SIG-M5 treated with dmso at 0.1 percent for 504 hours (cell line): ENCODE results near the gene ARL17B.
"Not testable (repeated sequence)": the region's sequence is repeated elsewhere in the genome, so short reads cannot be mapped to it uniquely, and the experiment has no call there.

Experiments used
- DNase-seq: peaks from one replicate; lab custom pipeline; 2025; ENCODE audit not compliant: unreplicated experiment; lab: John Stamatoyannopoulos, UW

The ARL17B gene

DNA sequence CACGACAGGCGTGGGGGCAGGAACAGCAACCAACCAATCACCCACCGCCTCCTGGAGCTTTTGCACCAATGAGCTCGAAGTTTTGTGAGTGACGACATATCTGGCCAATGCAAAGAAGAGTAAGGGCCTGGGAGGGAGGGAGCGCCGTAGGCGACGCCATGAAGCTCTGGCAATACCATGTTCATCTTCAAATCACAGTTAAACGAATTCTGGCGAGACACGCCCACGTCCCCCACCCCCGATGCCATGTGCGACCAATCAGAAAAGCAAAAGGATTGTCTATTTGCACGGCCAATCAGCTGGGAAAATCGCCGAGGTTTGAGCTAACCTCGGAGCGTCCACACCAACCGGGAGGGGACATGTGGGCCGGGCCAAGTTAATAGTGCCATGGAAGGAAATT is at the start of gene ARL17B:
Gene ARL17B (minus strand): TSS at position 12 of the 400 bp plus-strand sequence. CDS start 3,369 bp downstream, outside the sequence.
- not testable (repeated sequence) for DNase-seq

DNA sequence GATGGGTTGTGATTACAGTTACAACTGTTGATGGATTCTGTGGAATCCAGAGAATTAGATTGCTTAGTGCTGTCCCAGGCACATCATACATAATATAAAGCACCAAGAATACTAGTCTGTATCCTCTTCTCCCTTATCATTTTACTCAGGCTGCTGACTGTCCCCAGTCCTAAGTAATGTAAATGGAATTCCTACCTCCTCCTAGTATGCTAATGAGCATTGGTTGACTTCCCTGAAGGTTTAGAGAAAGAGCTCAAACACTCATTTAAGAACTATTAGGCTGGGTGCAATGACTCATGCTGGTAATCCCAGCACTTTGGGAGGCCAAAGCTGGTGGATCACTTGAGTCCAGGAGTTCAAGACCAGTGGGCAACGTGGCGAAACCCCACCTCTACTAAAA is 48.3 kb upstream of the ARL17B start:
- DNase-seq: not testable (repeated sequence)

GRCh38 chr17:46407155-46407554 is 45.6 kb upstream of the ARL17B start:
- not testable (repeated sequence) for DNase-seq

GRCh38 chr17:46401033-46401787 is 39.6 kb upstream of the ARL17B start:
- DNase-seq: not testable (repeated sequence)

DNA sequence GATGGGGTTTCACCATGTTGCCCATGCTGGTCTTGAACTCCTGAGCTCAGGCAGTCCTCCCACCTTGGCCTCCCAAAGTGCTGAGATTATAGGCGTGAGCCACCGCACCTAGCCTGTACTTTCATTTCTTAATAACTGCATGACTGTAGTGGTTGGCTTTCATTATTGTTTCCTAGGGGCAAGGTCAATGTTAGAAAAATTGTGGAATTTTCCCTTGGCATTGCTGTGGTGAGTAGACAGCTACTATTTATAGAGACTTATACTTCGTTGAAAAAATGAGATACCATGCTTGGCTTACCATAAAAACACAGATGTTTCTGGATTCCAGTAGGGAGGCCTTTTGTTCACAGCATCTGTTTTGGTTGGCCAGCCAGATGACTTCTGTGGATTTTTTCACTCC is 39.0 kb upstream of the ARL17B start:
- DNase-seq: not testable (repeated sequence)

DNA sequence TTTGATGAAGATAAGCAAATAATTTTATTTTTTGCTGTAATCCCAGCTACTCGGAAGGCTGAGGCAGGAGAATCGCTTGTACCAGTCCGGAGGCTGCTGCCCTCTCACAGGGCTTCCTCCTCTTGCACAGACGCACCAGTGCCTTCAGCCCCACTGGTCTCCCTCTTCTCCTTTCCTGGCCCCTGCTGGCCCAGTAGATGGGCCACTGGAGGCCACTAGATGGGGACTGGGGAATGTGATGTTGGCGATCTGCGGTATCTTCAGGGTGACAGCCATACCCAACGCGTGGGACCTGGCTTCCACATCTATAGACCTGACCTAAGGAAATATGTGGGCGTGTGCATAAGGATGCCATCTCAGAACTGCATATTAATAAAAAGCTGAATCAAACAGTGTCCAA is 38.4 kb upstream of the ARL17B start:
- not testable (repeated sequence) for DNase-seq

- not testable (repeated sequence) for DNase-seq
Observed at GRCh38 chr17:46396292-46396691, 34.7 kb upstream of the ARL17B start.

DNA sequence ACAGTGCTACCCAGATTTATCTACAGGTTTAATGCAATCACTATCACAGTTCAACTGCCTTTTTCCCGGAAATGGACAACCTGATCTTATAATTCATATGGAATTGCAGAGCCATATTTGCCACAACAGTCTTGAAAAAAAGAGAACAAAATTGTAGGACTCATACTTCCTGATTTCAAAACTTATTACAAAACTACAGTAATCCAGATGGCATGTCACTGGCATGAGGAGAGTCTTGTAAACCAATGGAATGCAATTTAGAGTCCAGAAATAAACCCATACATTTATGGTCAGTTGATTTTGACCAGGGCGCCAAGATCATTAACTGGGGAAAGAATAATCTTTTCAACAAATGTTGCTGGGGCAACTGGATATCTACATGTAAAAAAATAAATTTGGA is 32.1 kb upstream of the ARL17B start:
- DNase-seq: not testable (repeated sequence)

GRCh38 chr17:46385491-46385890 is 23.9 kb upstream of the ARL17B start:
- not testable (repeated sequence) for DNase-seq

DNA sequence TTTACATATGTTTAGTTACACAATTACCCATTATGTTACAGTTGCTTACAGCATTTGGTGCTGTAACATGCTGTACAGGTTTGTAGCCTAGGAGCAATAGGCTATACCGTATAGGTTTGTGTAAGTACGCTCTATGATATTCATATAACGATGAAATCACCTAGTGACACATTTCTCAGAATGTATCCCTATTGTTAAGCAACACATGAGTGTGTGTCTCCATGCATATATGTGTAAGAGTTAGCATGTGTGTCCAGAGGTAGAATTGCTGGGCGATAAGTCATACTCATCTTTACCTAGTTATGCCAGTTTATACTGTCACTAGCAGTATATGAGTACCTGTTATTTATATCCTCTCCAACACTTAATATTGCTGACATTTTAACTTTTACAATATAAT is 21.6 kb upstream of the ARL17B start:
- DNase-seq: not testable (repeated sequence)

- not testable (repeated sequence) for DNase-seq
Observed at GRCh38 chr17:46373418-46373817, 11.9 kb upstream of the ARL17B start.

DNA sequence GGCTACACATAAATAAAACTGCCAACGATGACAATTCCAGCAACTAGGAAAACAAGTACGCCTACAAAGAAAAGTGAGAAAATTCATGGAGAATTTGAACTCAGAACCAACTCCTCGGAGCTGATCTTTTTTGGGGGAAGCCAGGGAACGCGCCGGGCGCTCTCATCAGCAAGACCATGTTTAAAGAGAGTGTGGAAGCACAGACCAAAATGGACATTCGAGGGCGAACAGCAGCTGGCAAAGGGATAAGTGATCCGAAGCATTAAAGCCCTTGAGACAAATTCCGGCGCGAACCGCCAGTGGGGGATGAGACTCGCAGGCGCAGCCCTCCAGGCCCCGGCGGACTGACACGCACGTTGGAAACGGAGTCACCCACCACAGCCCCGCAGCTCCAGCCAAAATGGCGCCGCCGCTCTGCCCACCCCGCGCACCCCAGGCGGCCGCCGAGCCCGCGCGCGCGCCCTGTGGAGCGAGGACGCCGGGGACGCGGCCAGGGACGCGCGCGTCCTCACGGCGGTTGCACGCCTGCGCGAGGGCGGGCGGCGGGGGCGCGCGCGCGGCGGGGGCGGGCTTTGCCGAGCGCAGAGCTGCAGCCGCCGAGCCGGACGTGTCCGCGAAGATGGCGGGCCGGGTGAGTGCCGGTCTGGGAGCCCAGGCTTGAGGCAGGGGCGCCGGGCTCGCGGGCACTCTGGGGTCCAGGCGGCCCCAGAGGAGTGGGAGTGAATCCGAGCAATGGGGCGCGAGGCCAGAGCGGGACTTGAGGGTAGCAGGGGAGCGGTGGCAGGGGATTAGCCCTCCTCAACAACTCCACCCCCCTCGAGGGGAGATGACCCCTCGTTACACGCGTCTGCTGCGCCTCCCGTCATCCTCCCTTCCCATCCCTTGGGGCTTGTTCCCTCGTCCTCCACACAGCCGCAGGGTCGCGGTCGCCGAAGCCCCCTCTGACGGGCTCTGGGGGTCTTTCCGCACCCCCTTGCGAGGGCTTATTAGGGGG is 11.0 kb upstream of the ARL17B start:
- DNase-seq: not testable (repeated sequence)

DNA sequence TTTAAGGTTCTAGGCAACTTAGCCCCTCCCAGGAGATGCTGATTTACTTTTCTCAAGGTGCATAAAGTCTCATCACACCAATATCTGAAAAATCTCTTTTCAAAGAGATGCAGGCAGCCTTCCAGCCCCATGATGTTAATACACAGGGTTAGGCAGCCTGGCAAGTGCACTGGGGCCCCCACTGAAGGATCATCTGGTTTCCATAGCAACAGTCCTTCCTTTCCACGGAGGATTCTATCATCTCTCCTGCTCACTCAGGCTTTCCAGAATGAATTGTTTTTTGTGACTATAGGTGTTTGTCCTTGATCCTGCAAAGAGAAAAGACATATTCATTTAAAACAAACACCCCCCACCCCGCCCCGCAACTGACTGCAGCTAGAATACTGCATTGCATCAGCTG is 6.0 kb upstream of the ARL17B start:
- DNase-seq: not testable (repeated sequence)

DNA sequence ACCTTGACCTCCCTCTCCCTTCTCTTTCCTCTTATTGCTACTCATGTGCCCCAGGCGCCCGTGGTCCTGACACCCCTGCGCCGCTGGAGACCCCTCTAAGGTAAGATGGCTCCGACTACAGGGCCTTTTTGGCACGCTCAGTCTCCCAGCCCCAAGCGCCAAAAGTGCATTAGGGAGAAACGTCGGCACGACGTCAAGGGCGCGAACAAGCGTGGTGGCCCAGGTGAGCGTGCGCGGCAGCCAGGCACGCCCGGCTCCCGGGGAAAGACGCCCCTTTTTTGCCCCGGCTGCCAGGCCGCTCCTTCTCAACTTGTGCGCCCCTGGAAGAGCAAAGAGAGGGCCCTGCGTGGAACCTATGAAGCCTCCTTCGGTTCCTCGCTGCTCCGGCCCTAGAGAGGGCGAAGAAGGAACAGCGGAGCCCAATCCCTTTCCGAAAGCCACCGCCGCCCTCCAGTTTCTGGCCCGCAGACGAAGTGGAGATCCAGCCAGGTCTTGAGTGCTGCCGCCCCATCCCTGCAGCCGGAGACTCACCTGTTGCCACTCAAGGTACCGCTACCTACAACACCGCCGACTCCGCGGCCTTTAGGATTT is 326 bp downstream of the ARL17B start:
- not testable (repeated sequence) for DNase-seq

GRCh38 chr17:46353856-46354255 is 7.7 kb downstream of the ARL17B start:
- DNase-seq: not testable (repeated sequence)

- DNase-seq: not testable (repeated sequence)
Observed at GRCh38 chr17:46349060-46349459, 12.5 kb downstream of the ARL17B start.

GRCh38 chr17:46348345-46348744 is 13.2 kb downstream of the ARL17B start:
- not testable (repeated sequence) for DNase-seq

GRCh38 chr17:46342131-46342530 is 19.4 kb downstream of the ARL17B start:
- DNase-seq: not testable (repeated sequence)

- not testable (repeated sequence) for DNase-seq
Observed at GRCh38 chr17:46341220-46341619, 20.3 kb downstream of the ARL17B start.

DNA sequence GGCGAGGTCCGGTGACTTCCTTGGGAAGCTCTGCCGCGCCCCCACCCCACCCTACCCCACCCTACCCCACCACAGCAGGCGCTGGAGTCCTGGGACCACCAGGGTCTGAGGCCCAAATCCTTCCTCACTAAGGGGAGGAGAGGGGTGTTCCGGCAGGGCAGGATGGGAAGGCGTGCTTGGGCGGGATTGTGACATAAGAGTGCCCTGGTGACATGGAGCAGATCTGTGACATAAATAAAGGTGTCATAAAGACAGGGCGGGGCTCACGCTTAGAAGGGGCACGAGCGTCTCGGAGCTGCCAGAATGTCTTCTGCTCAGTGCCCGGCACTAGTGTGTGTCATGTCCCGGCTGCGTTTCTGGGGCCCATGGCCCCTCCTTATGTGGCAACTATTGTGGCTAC is 66.7 kb downstream of the ARL17B start, which contains the start of gene LRRC37A:
Gene LRRC37A (plus strand): TSS at position 301 of the 400 bp plus-strand sequence. CDS start 3 bp downstream, at position 304.
- not testable (repeated sequence) for DNase-seq

DNA sequence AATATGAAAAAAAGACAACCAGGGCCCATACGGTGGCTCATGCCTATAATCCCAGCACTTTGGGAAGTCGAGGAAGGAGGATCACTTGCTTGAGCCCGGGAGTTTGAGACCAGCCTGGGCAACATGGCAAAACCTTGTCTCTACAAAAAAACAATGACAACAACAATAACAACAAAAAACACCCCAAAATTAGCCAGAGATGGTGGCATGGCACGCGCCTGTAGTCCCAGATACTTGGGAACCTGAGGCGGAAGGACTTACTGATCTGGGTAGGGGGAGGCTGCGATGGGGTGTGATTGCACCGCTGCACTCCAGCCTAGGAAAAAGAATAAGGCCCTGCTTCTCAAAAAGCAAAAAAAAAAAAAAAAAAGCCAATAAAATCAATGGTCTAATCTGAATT is 69.9 kb downstream of the ARL17B start:
- not testable (repeated sequence) for DNase-seq
